SK-N-SH (cell line): Measurements from ENCODE around the gene ISX. TPM values are rescaled to one million over a fixed set of nuclear protein-coding genes. Genes with fewer than 3 reads are reported as not detected.
A peak's percentile ranks its signal among the peaks of the same experiment; 100 is the strongest.

ENCODE experiments used
- CTCF ChIA-PET: fragments of 300-600, 350-600 bp; formaldehyde crosslinking; extraction: SDS; loops from one replicate; lab custom pipeline; 2021; lab: Yijun Ruan, JAX
- POLR2A ChIA-PET: fragments of 350-600 bp; sonication (Branson Sonifier 250); formaldehyde crosslinking; extraction: SDS; loops from one replicate; lab custom pipeline; 2020; ENCODE audit warnings: antibody characterized with exemption, inconsistent platforms; lab: Yijun Ruan, JAX
- DNase-seq: peaks from one replicate; pipeline ENCODE4 v3.0.0; 2012
- H2AFZ ChIP-seq: fragments of 200-600 bp; sonication (generic); 2 replicates; pipeline ENCODE4 v1.8.1; 2016; ENCODE audit warnings: antibody characterized with exemption, mild to moderate bottlenecking, low read depth
- H3F3A ChIP-seq: fragments of 200-600 bp; sonication (generic); replicated peaks from 2 replicates; pipeline ENCODE3; 2016; ENCODE audit warnings: antibody characterized with exemption, mild to moderate bottlenecking; ENCODE audit not compliant: insufficient read depth
- H3K27ac ChIP-seq, 2 experiments: fragments of 200-500 bp in 1 of 2; fragments of 200-600 bp in 1 of 2; sonication (Bioruptor generic) in 1 of 2; sonication (generic), shearing (Covaris generic) in 1 of 2; 2 replicates each; pipeline versions ENCODE4 v1.5.1 to v1.6.1; 2014 to 2016; ENCODE audit warnings: low read depth in 2 of 2, inconsistent platforms in 1 of 2, low read length in 1 of 2, mild to moderate bottlenecking in 1 of 2, mixed read lengths in 1 of 2
- H3K27me3 ChIP-seq: fragments of 200-600 bp; sonication (generic), shearing (Covaris generic); 2 replicates; pipeline ENCODE4 v1.6.1; 2016; ENCODE audit warnings: mixed run types; ENCODE audit not compliant: insufficient read depth
- H3K36me3 ChIP-seq, 2 experiments: fragments of 200-500 bp in 1 of 2; fragments of 200-600 bp in 1 of 2; sonication (Bioruptor generic) in 1 of 2; sonication (generic) in 1 of 2; replicated peaks in 1 of 2; 2 replicates each; pipeline versions ENCODE3 to v1.5.1; 2014 to 2016; ENCODE audit warnings: low read length in 1 of 2, mild to moderate bottlenecking in 1 of 2; ENCODE audit not compliant: insufficient read depth in 2 of 2, control insufficient read depth in 1 of 2
- H3K4me1 ChIP-seq, 2 experiments: fragments of 200-500 bp in 1 of 2; fragments of 200-600 bp in 1 of 2; sonication (Bioruptor generic) in 1 of 2; sonication (generic), shearing (Covaris generic) in 1 of 2; 2 replicates each; pipeline versions ENCODE4 v1.5.1 to v1.6.1; 2014 to 2016; ENCODE audit warnings: low read depth in 1 of 2, low read length in 1 of 2, mixed run types in 1 of 2; ENCODE audit not compliant: insufficient read depth in 2 of 2, control insufficient read depth in 1 of 2
- H3K4me2 ChIP-seq: fragments of 200-600 bp; sonication (generic), shearing (Covaris generic); 2 replicates; pipeline ENCODE4 v1.6.1; 2017; ENCODE audit warnings: mixed run types
- H3K4me3 ChIP-seq, 2 experiments: fragments of 200-500 bp in 1 of 2; fragments of 200-600 bp in 1 of 2; sonication (Bioruptor generic) in 1 of 2; sonication (generic), shearing (Covaris generic) in 1 of 2; 2 replicates each; pipeline versions ENCODE4 v1.5.1 to v1.8.1; 2014 to 2016; ENCODE audit warnings: low read depth in 2 of 2, inconsistent platforms in 1 of 2, low read length in 1 of 2, mild to moderate bottlenecking in 1 of 2, mixed read lengths in 1 of 2, moderate library complexity in 1 of 2
- H3K79me2 ChIP-seq: fragments of 200-600 bp; sonication (generic); 2 replicates; pipeline ENCODE4 v1.8.1; 2017; ENCODE audit warnings: mild to moderate bottlenecking; ENCODE audit not compliant: insufficient read depth
- H3K9ac ChIP-seq: fragments of 200-600 bp; sonication (generic); 2 replicates; pipeline ENCODE4 v1.6.1; 2017; ENCODE audit warnings: mixed run types
- H3K9me2 ChIP-seq: fragments of 200-600 bp; sonication (generic); 2 replicates; pipeline ENCODE4 v1.6.1; 2017; ENCODE audit warnings: mixed run types
- H3K9me3 ChIP-seq: fragments of 200-600 bp; sonication (generic); 2 replicates; pipeline ENCODE4 v1.6.1; 2017; ENCODE audit warnings: mixed run types, mild to moderate bottlenecking, moderate library complexity
- H4K20me1 ChIP-seq: fragments of 200-600 bp; sonication (generic); 2 replicates; pipeline ENCODE4 v1.6.1; 2017; ENCODE audit warnings: mild to moderate bottlenecking, mixed run types; ENCODE audit not compliant: insufficient read depth
- CHD2 ChIP-seq: fragments of 150-350 bp; IDR thresholded peaks from 2 replicates; pipeline ENCODE4 v1.6.1; 2018; ENCODE audit warnings: low read length; ENCODE audit not compliant: partially characterized antibody
- ELF1 ChIP-seq: IDR thresholded peaks from 2 replicates; pipeline ENCODE4 v1.4.0; 2012
- EZH2phosphoT487 ChIP-seq: fragments of 200-600 bp; sonication (generic); IDR thresholded peaks from 2 replicates; pipeline ENCODE4 v1.6.1; 2017; ENCODE audit warnings: low read depth, mixed run types, mild to moderate bottlenecking, antibody characterized with exemption, moderate library complexity, borderline replicate concordance
- FOSL2 ChIP-seq: IDR thresholded peaks from 2 replicates; pipeline ENCODE4 v1.4.0; 2012; ENCODE audit warnings: low read depth, mild to moderate bottlenecking, moderate library complexity, borderline replicate concordance
- GABPA ChIP-seq: IDR thresholded peaks from 2 replicates; pipeline ENCODE4 v1.4.0; 2012; ENCODE audit warnings: low read depth, mild to moderate bottlenecking
- JUND ChIP-seq: IDR thresholded peaks from 2 replicates; pipeline ENCODE4 v1.4.0; 2012
- NRF1 ChIP-seq: IDR thresholded peaks from 2 replicates; pipeline ENCODE4 v1.6.1; 2012; ENCODE audit warnings: low read depth, mild to moderate bottlenecking, low read length
- TAF1 ChIP-seq: IDR thresholded peaks from 2 replicates; pipeline ENCODE4 v1.6.1; 2012; ENCODE audit warnings: low read depth, mild to moderate bottlenecking, low read length, moderate library complexity, borderline replicate concordance
- TCF12 ChIP-seq: IDR thresholded peaks from 2 replicates; pipeline ENCODE4 v1.4.0; 2012
- YY1 ChIP-seq: IDR thresholded peaks from 2 replicates; pipeline ENCODE4 v1.4.0; 2012; ENCODE audit warnings: low read depth, mild to moderate bottlenecking
- WGBS: methylation state at CpG from one replicate; pipeline ENCODE4 v1.1.6; 2017; ENCODE audit warnings: low lambda C conversion rate; 5-methylcytosine and 5-hydroxymethylcytosine counted together
- polyA plus RNA-seq, 3 experiments: library from polyadenylated mRNA; depleted of rRNA; stranded (reverse); fragments of >200 nt; gene quantifications; 2 replicates each; pipeline ENCODE4 v1.2.3, GENCODE V29; 2012
- TF ChIP-seq, protein P1 (sequence below): IDR thresholded peaks from 2 replicates; pipeline ENCODE4 v1.6.1; 2012; ENCODE audit warnings: mild to moderate bottlenecking, low read depth, low read length, moderate library complexity

The ISX gene
- polyA plus RNA-seq, 1 of the 3 experiments (the other 2 are of a cell fraction) = not detected

DNA sequence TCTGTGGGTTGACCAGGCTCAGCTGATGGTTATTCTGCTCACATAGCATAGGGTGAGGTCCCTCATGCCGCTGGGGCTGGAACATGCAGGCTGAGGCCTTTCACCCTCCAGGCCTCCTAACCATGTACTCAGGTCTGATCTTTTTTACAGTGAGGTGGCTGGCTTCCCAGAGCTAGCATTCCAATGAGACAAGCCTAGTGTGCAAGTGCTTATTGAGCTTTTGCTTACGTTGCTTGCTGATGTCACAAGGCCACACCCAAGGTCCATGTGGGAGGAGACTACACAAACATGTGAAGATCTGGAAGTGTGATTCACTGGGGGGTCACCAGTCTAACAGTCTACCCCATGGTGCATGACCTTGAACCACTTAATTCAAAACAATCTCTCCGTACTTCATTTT, 33.9 kb downstream of the ISX start:
- Histone ChIP-seq H3K4me1 (no peaks in the 10 kb centered on the region), H3K9me3 (no peaks in the 10 kb centered on the region), H4K20me1 (no peaks in the 10 kb centered on the region), H3K9me2 (no peaks in the 10 kb centered on the region), H3F3A (no peaks in the 10 kb centered on the region), H3K27ac (no peak overlapping the region), H3K27me3 (no peaks in the 10 kb centered on the region), H3K79me2 (no peaks in the 10 kb centered on the region), H3K4me3 (no peak overlapping the region), H3K9ac (no peak overlapping the region), H3K36me3 (no peaks in the 10 kb centered on the region), H3K4me2 (no peak overlapping the region), H2AFZ (no peak overlapping the region)
- TF ChIP-seq FOSL2 (no peak), TCF12 (no peak), EZH2phosphoT487 (no peak), CHD2 (no peak), JUND (no peak), GABPA (no peak), ELF1 (no peak)
- no peak for DNase-seq
- 44% methylated on average over 3 of the region's 3 CpGs for WGBS
- CTCF ChIA-PET = no interaction called here
- POLR2A ChIA-PET = no interaction called here

DNA sequence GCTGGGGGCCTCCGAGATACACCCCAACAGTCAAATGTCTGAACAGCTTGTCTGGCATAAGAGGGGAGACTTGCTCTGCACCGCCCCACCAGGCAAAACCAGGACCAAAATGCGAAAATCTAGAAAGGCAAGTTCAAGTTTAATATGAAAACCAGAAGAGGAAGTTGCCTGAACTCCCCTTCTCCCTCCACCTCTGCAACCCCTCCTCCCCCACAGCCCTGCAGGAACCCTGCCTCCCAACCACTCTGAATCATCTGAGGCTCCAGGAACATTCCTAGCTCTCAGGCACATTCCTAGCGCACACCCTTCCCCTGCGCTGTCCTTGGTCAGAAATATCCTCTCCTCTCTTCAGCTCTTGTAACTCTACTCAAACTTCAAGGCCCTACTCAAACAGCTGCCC, 36.7 kb downstream of the ISX start:
- Histone ChIP-seq H3K4me1 (no peaks in the 10 kb centered on the region), H3K27me3 (no peaks in the 10 kb centered on the region), H3K27ac (no peak overlapping the region), H3F3A (no peaks in the 10 kb centered on the region), H3K9me3 (no peaks in the 10 kb centered on the region), H3K9ac (no peak overlapping the region), H3K4me3 (no peak overlapping the region), H4K20me1 (no peaks in the 10 kb centered on the region), H2AFZ (no peak overlapping the region), H3K9me2 (no peaks in the 10 kb centered on the region), H3K79me2 (no peaks in the 10 kb centered on the region), H3K4me2 (no peak overlapping the region), H3K36me3 (no peaks in the 10 kb centered on the region)
- WGBS = 23% methylated on average over 5 of the region's 5 CpGs
- POLR2A ChIA-PET = no interaction called here
- CTCF ChIA-PET = interaction anchor here (1.2 to 1.4 kb wide), 2 partner anchors 25 to 53 kb away, joined by 3 to 5 read pairs; no protein-coding TSS in a partner anchor
- no peak for DNase-seq
- no peak for TF ChIP-seq NRF1
- no peak for TF ChIP-seq YY1
- no peak for TF ChIP-seq TAF1
- TF ChIP-seq, protein P1, sequence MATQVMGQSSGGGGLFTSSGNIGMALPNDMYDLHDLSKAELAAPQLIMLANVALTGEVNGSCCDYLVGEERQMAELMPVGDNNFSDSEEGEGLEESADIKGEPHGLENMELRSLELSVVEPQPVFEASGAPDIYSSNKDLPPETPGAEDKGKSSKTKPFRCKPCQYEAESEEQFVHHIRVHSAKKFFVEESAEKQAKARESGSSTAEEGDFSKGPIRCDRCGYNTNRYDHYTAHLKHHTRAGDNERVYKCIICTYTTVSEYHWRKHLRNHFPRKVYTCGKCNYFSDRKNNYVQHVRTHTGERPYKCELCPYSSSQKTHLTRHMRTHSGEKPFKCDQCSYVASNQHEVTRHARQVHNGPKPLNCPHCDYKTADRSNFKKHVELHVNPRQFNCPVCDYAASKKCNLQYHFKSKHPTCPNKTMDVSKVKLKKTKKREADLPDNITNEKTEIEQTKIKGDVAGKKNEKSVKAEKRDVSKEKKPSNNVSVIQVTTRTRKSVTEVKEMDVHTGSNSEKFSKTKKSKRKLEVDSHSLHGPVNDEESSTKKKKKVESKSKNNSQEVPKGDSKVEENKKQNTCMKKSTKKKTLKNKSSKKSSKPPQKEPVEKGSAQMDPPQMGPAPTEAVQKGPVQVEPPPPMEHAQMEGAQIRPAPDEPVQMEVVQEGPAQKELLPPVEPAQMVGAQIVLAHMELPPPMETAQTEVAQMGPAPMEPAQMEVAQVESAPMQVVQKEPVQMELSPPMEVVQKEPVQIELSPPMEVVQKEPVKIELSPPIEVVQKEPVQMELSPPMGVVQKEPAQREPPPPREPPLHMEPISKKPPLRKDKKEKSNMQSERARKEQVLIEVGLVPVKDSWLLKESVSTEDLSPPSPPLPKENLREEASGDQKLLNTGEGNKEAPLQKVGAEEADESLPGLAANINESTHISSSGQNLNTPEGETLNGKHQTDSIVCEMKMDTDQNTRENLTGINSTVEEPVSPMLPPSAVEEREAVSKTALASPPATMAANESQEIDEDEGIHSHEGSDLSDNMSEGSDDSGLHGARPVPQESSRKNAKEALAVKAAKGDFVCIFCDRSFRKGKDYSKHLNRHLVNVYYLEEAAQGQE = peak; percentile 56; the same call in 1 of the 2 replicates
